ENCODE data around the gene KCNIP1. TPM values are rescaled to one million over a fixed set of nuclear protein-coding genes. Genes with fewer than 3 reads are reported as not detected.

Gene KCNIP1
- total and polyA plus RNA-seq, 10 of the 15 experiments (the other 5 are each of a cell fraction or from before 2014, with no cell fraction given), result not detected

GRCh38 chr5:170612256-170612678 is 108.4 kb downstream of the KCNIP1 start:
- WGBS (ENCODE audit: insufficient coverage, insufficient replicate concordance, low lambda C conversion rate, missing lambda C conversion rate), result 13% methylated on average over 6 of the region's 6 CpGs
- no peak for FAIRE-seq
- no peaks in the 10 kb centered on the region for H3K36me3 ChIP-seq (ENCODE audit: control insufficient read depth in 2 of 2, insufficient read depth in 2 of 2, low read length in 1 of 2)
- H3K4me3 ChIP-seq, result no peak overlapping the region
- ChIA-PET SMC1A (ENCODE audit: uncharacterized antibody, unreplicated experiment) (no interaction called here), POLR2A (no interaction called here), CTCF (interaction anchor here (1.6 kb wide), 1 partner anchor 22 kb away, joined by 7 read pairs; no protein-coding TSS in a partner anchor), RAD21 (ENCODE audit: unreplicated experiment) (no interaction called here)
- no peak overlapping the region for H3K4me2 ChIP-seq (ENCODE audit: control insufficient read depth, insufficient read depth)
- ATAC-seq, result no peak
- intact Hi-C loops (cut with micrococcal nuclease; ENCODE audit: unreplicated experiment) (no loop called here), in situ Hi-C loops (cut with MboI) (no loop called here)
- no peaks in the 10 kb centered on the region for H3K4me1 ChIP-seq (ENCODE audit: control insufficient read depth, insufficient read depth, low read length)
- no peaks in the 10 kb centered on the region for H3K9me3 ChIP-seq (replicated peaks; ENCODE audit: control insufficient read depth, insufficient read depth, low read length)
- no peaks in the 10 kb centered on the region for H4K20me1 ChIP-seq (ENCODE audit: control insufficient read depth, insufficient read depth)
- peaks cover 2 to 4% of the 10 kb centered on the region in 2 experiments; a peak in 3 of 4 replicates for H3K27me3 ChIP-seq (replicated peaks in 1 of 2; ENCODE audit: control insufficient read depth in 2 of 2, insufficient read depth in 2 of 2, low read length in 1 of 2)
- no peak overlapping the region for H2AFZ ChIP-seq (ENCODE audit: control insufficient read depth, low read depth, low read length)
- no peak overlapping the region for H3K9ac ChIP-seq (ENCODE audit: control insufficient read depth, insufficient read depth, low read length)
- no peak overlapping the region for H3K27ac ChIP-seq (ENCODE audit: control insufficient read depth, insufficient read depth)
- no peaks in the 10 kb centered on the region for H3K79me2 ChIP-seq (ENCODE audit: control insufficient read depth, insufficient read depth, low read length)
- DNase-seq (ENCODE audit: low read depth, low spot score), result no peak
- BruUV-seq (replicated peaks), result no TSS peak
- TF ChIP-seq RB1 (IDR thresholded peaks at IDR 0.05; ENCODE audit: borderline replicate concordance) (no peak), ATF3 (IDR thresholded peaks at IDR 0.05; ENCODE audit: borderline replicate concordance, extremely low read depth, low read depth, low read length) (no peak), CBX3 (IDR thresholded peaks at IDR 0.05; ENCODE audit: borderline replicate concordance, low read depth) (no peak), REST (IDR thresholded peaks at IDR 0.05; ENCODE audit: low read depth, low read length) (no peak), HDAC6 (IDR thresholded peaks at IDR 0.05; ENCODE audit: unreplicated experiment) (no peak), PAX5 (IDR thresholded peaks at IDR 0.05; ENCODE audit: borderline replicate concordance, low read depth, low read length) (no peak), FOS (IDR thresholded peaks at IDR 0.05; ENCODE audit: borderline replicate concordance, extremely low read depth, insufficient read length) (no peak), MTA3 (IDR thresholded peaks at IDR 0.05; ENCODE audit: borderline replicate concordance, low read length) (no peak), ZNF592 (IDR thresholded peaks at IDR 0.05) (no peak), SKIL (IDR thresholded peaks at IDR 0.05; ENCODE audit: low read depth, poor library complexity, severe bottlenecking) (no peak), MYB (IDR thresholded peaks at IDR 0.05; ENCODE audit: borderline replicate concordance, low read depth, low read length) (no peak), ZNF217 (IDR thresholded peaks at IDR 0.05) (no peak), RELA (IDR thresholded peaks at IDR 0.05; ENCODE audit: borderline replicate concordance, partially characterized antibody) (no peak), ZNF207 (IDR thresholded peaks at IDR 0.05; ENCODE audit: borderline replicate concordance) (no peak), NBN (IDR thresholded peaks at IDR 0.05) (no peak)

Data from GM12878 (cell line).